AG09319 (cell line): ENCODE data around the gene TTC1.

Experiments
- DNase-seq: peaks from one replicate; pipeline ENCODE4 v3.0.0-alpha.2; 2010; ENCODE audit warnings: low read depth; ENCODE audit errors: extremely low read depth
- TF ChIP-seq, protein P1 (sequence below): IDR thresholded peaks from 2 replicates; pipeline ENCODE4 v1.5.1; 2011; ENCODE audit warnings: low read depth, mild to moderate bottlenecking, inconsistent platforms, low read length, moderate library complexity

Gene TTC1

GRCh38 chr5:160088805-160089204 lies 79.9 kb downstream of the TTC1 start:
- no peak for DNase-seq

GRCh38 chr5:160089531-160089930 lies 80.6 kb downstream of the TTC1 start:
- TF ChIP-seq, protein P1, sequence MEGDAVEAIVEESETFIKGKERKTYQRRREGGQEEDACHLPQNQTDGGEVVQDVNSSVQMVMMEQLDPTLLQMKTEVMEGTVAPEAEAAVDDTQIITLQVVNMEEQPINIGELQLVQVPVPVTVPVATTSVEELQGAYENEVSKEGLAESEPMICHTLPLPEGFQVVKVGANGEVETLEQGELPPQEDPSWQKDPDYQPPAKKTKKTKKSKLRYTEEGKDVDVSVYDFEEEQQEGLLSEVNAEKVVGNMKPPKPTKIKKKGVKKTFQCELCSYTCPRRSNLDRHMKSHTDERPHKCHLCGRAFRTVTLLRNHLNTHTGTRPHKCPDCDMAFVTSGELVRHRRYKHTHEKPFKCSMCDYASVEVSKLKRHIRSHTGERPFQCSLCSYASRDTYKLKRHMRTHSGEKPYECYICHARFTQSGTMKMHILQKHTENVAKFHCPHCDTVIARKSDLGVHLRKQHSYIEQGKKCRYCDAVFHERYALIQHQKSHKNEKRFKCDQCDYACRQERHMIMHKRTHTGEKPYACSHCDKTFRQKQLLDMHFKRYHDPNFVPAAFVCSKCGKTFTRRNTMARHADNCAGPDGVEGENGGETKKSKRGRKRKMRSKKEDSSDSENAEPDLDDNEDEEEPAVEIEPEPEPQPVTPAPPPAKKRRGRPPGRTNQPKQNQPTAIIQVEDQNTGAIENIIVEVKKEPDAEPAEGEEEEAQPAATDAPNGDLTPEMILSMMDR = no peak
- no peak for DNase-seq

More at GRCh38 chr5:160088805-160089204, 79.9 kb downstream of the TTC1 start:
- TF ChIP-seq, protein P1 = no peak

DNA sequence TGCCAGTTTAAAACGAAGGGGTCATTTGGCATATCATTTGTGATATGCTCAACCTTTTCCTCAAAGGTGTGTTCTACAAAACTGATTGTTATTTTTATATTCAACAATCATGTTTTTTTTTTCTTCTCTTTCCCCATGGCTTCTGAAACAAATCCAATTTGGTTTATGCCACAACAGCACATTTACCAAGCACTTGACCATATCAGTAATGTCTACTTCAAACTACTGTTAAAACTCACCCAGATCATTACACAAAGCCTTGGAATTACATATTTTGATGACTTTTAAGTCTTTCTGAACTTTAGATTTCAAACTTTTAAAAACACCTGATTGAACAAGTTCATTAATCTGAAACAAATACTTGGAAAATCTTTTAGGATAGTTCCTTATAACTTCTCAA lies 81.1 kb downstream of the TTC1 start:
- TF ChIP-seq, protein P1 = no peak
- DNase-seq = no peak

- TF ChIP-seq, protein P1 = no peak
- no peak for DNase-seq
Observed at GRCh38 chr5:160092514-160092913, 83.6 kb downstream of the TTC1 start.

- no peak for DNase-seq
- TF ChIP-seq, protein P1 = no peak
Observed at GRCh38 chr5:160092960-160093707, 84.2 kb downstream of the TTC1 start.

DNA sequence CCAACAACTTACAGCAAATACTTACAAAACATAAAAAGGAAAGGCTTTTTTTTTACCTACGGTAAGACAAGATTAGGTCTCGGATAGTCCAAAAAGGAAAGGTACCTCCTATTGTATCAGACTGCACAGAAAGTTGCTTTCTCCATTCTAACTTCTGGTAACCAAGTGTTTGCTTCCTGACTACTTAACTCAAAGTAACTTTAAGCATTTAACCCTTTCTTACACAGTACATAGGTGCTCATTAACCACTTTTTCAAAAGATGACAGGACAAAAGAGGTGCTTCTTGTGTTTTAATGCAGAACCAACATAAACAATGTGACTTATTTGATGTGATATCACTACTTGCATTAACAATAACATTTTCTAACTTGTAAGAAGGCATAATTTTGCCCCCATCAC lies 87.2 kb downstream of the TTC1 start:
- no peak for DNase-seq
- TF ChIP-seq, protein P1 = no peak

GRCh38 chr5:160097991-160098390 lies 89.1 kb downstream of the TTC1 start:
- TF ChIP-seq, protein P1 = no peak
- DNase-seq = no peak
